Measurements from ENCODE around the gene SLC43A2. TPM values are rescaled to one million over a fixed set of nuclear protein-coding genes. Genes with fewer than 3 reads are reported as not detected.

SLC43A2 gene
- total RNA-seq, 2 experiments from 2014 or later = 9.0 to 10.2 TPM

DNA sequence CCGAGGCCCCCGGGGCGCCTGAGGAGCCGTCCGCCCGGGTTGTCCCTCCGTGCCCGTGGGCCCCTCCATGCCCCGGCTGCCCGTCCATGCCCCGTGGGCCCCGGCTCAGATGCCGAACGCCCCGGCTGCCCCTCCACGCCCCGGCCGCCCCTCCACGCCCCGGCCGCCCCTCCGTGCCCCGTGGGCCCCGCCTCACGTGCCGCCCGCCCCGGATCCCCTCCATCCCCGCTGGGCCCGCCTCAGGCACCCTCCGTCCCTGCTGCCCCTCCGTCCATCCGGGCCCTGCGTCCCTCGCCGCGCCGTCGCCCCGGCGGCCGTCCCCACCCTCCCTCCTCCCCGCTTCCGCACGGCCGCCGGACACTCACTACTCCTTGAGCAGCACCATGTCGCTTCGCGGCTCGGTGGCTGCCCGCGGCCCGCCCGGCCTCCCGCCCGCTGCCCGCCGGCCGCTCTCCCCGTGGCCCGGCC lies 66.4 kb downstream of the SLC43A2 start:
- H3K9me3 Mint-ChIP-seq = no peaks in the 10 kb centered on the region
- no peak for TF ChIP-seq CTCF (IDR thresholded peaks at IDR 0.05)
- ATAC-seq (ENCODE audit: poor library complexity) (peak; percentile 21), DNase-seq (peak in 3 of 14 experiments; percentile 6 to 39 (median 12))
- ChIA-PET CTCF (interaction anchor here (0.7 to 1.5 kb wide), 2 partner anchors 68 to 87 kb away, joined by 3 to 10 read pairs; partner anchors contain the start of gene RILP), POLR2A (interaction anchor here (0.6 to 1.0 kb wide), 10 partner anchors 11 to 480 kb away, joined by 3 to 6 read pairs (median 4); partner anchors contain the start of genes INPP5K, OVCA2, RILP and SLC43A2)
- intact Hi-C loops (cut with DNase I, micrococcal nuclease) = loop anchor here (2.0 to 10.0 kb wide), 5 partner anchors 45 to 483 kb away; partner anchors contain the start of genes INPP5K (in 1 of the 2), OVCA2 (in 1 of the 2) and SLC43A2 (in 1 of the 2)
- H3K9me3 ChIP-seq (ENCODE audit: control insufficient read depth in 1 of 2, insufficient read depth in 1 of 2, low read length in 2 of 2) = no peaks in the 10 kb centered on the region
- peaks cover 7% of the 10 kb centered on the region for H3K36me3 ChIP-seq (ENCODE audit: insufficient read depth, low read length)
- peaks cover 47% of the 10 kb centered on the region for H3K4me1 ChIP-seq (ENCODE audit: insufficient read depth, low read length)
- peak overlapping the region; percentile 51 for H3K4me3 ChIP-seq (ENCODE audit: low read length)
- H3K27ac Mint-ChIP-seq = no peak overlapping the region
- H3K4me1 Mint-ChIP-seq (ENCODE audit: low read depth) = peaks cover 41% of the 10 kb centered on the region
- no peak overlapping the region for H3K27ac ChIP-seq (ENCODE audit: low read depth in 1 of 2, low read length in 2 of 2)
- peaks cover 11% of the 10 kb centered on the region for H3K36me3 Mint-ChIP-seq (ENCODE audit: low read depth)
- H3K27me3 Mint-ChIP-seq = no peaks in the 10 kb centered on the region
- no peaks in the 10 kb centered on the region for H3K27me3 ChIP-seq (ENCODE audit: control insufficient read depth in 1 of 2, insufficient read depth in 2 of 2, low read length in 2 of 2)
- H3K4me3 Mint-ChIP-seq = no peak overlapping the region

DNA sequence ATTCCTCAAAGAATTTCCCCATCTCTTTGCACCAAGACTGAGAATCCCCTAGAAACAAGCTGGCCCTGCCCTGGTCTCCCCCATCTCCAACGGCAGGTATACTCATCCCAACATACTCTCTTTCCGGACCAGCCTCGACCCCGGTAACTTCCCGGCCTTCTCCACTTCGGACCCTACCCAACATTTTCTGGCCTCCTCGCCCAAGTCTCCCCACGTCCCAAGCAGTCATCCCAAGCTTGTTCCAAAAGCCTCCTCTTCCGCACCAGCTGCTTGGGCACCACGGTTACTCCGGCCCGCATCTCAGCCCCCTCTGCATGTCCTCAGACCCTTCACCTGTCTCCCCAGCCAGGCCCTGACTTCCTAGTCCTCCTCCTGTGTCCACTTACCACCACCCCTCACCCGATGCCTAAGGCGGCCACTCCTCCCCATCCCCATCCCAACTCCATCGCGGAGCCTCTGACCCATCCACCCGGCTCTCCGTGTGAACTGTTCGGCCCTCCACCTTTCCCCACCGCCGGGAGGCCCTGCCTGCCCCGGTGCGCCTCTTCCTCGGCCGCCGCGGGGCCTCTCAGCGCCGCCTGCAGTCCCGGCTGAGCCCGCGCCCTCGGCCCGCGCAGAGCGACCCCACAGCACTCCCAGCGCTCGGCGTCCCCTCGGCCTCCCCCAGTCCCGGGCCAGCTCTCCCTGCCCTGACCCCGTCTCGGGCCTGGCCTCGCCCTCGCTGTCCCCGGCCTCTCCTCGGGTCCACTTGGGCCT lies 67.0 kb downstream of the SLC43A2 start:
- Mint-ChIP-seq H3K9me3 (no peaks in the 10 kb centered on the region), H3K4me3 (peak overlapping the region; percentile 88), H3K4me1 (ENCODE audit: low read depth) (peaks cover 37% of the 10 kb centered on the region), H3K36me3 (ENCODE audit: low read depth) (peaks cover 16% of the 10 kb centered on the region), H3K27ac (peak overlapping the region; percentile 65), H3K27me3 (no peaks in the 10 kb centered on the region)
- DNase-seq (peak in 11 of 14 experiments; percentile 14 to 68 (median 33)), ATAC-seq (ENCODE audit: poor library complexity) (peak; percentile 40)
- ChIA-PET POLR2A (interaction anchor here (1.0 kb wide), 1 partner anchor 68 kb away, joined by 3 read pairs; no protein-coding TSS in a partner anchor), CTCF (no interaction called here)
- no peaks in the 10 kb centered on the region for H3K9me3 ChIP-seq (ENCODE audit: control insufficient read depth in 1 of 2, insufficient read depth in 1 of 2, low read length in 2 of 2)
- H3K27ac ChIP-seq (ENCODE audit: low read depth in 1 of 2, low read length in 2 of 2) = no peak overlapping the region
- H3K4me1 ChIP-seq (ENCODE audit: insufficient read depth, low read length) = peaks cover 41% of the 10 kb centered on the region
- H3K36me3 ChIP-seq (ENCODE audit: insufficient read depth, low read length) = peaks cover 12% of the 10 kb centered on the region
- TF ChIP-seq CTCF (IDR thresholded peaks at IDR 0.05) = peak; percentile 23
- intact Hi-C loops (cut with DNase I, micrococcal nuclease) = loop anchor here (2.0 to 10.0 kb wide), 5 partner anchors 45 to 483 kb away; partner anchors contain the start of genes INPP5K (in 1 of the 2), OVCA2 (in 1 of the 2) and SLC43A2 (in 1 of the 2)
- no peaks in the 10 kb centered on the region for H3K27me3 ChIP-seq (ENCODE audit: control insufficient read depth in 1 of 2, insufficient read depth in 2 of 2, low read length in 2 of 2)
- H3K4me3 ChIP-seq (ENCODE audit: low read length) = peak overlapping the region; percentile 51

DNA sequence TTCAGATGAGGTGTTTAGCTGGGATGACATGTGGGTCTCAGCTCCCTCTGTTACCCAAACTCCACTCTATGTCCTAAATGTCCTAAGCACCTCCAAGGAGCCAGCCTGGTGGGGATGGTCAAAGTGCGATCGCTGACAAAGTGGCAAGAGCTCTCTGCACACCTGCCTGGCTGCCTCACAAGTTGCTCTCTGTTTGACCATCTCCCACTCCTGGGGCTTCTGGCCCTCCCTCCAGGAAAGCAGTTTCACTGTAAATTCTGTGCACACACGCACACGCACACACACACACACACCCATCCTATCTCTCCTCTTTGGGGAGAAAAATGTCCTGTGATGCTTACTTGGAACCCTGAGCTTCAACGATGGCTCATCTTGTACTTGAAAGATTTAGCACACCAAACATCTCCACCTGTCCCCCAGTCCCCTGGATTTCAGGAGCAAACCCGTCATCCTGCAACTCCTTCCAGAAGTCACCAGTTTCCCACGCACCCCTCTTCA lies 67.7 kb downstream of the SLC43A2 start:
- no peaks in the 10 kb centered on the region for H3K27me3 ChIP-seq (ENCODE audit: control insufficient read depth in 1 of 2, insufficient read depth in 2 of 2, low read length in 2 of 2)
- peaks cover 34% of the 10 kb centered on the region for H3K4me1 ChIP-seq (ENCODE audit: insufficient read depth, low read length)
- H3K27me3 Mint-ChIP-seq = no peaks in the 10 kb centered on the region
- POLR2A ChIA-PET = interaction anchor here (1.0 kb wide), 2 partner anchors 69 to 305 kb away, joined by 3 read pairs; no protein-coding TSS in a partner anchor
- H3K27ac ChIP-seq (ENCODE audit: low read depth in 1 of 2, low read length in 2 of 2) = no peak overlapping the region
- DNase-seq = no peak
- intact Hi-C loops (cut with DNase I, micrococcal nuclease) = loop anchor here (10.0 kb wide), 2 partner anchors 64 to 484 kb away; partner anchors contain the start of genes OVCA2 (in 1 of the 2) and SLC43A2 (in 1 of the 2)
- peaks cover 38% of the 10 kb centered on the region for H3K4me1 Mint-ChIP-seq (ENCODE audit: low read depth)
- peaks cover 22% of the 10 kb centered on the region for H3K36me3 Mint-ChIP-seq (ENCODE audit: low read depth)
- no peak overlapping the region for H3K4me3 ChIP-seq (ENCODE audit: low read length)
- H3K4me3 Mint-ChIP-seq = peak overlapping the region; percentile 88
- peaks cover 16% of the 10 kb centered on the region for H3K36me3 ChIP-seq (ENCODE audit: insufficient read depth, low read length)
- H3K9me3 Mint-ChIP-seq = no peaks in the 10 kb centered on the region
- H3K9me3 ChIP-seq (ENCODE audit: control insufficient read depth in 1 of 2, insufficient read depth in 1 of 2, low read length in 2 of 2) = no peaks in the 10 kb centered on the region
- CTCF ChIA-PET = no interaction called here
- peak overlapping the region; percentile 65 for H3K27ac Mint-ChIP-seq
- no peak for TF ChIP-seq CTCF (IDR thresholded peaks at IDR 0.05)
- no peak for ATAC-seq (ENCODE audit: poor library complexity)

Data from CD4-positive, alpha-beta T cell (primary cell).